Measurements from ENCODE around the gene ALKBH5. TPM values are rescaled to one million over a fixed set of nuclear protein-coding genes. Genes with fewer than 3 reads are reported as not detected.

The ALKBH5 gene
- total RNA-seq, 1 experiment from 2014 or later: 105 TPM

DNA sequence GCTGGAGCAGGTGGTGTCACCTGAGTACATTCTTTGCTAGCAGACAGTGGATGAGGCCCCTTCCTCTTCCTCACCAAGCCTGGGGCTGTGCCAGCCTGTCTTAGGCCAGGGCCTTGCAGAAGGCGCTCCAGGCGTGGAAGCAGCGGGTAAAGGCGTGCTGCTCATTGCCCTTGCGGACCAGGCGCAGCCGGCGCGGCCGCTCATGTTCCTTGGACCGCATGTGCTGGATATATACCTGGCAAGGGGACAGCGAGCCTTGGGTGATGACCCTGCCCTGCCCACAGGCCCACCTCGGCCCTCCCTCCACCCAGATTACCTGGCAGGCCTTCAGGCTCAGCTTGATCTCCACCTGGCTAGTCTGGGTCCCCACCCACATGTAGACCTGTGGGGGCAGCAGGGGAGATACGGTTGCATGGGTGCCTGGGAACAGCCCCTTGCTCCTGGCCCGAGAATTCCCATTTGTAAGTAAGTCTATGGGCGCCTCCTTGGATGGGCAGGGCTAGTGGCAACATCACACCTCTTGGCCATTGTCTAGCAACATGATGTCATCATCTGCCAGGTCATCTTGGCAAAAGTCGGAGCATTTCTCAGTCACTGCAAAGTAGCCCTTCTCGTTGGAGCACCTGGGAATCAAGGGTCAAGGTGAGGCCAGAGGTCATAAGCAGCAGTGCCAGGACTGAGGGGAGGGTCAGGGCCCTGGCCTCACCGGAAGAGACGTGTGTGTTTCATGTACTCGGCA is 61.6 kb downstream of the ALKBH5 start:
- POLR2A ChIA-PET: interaction anchor here (0.6 kb wide), 1 partner anchor 63 kb away, joined by 3 read pairs; no protein-coding TSS in a partner anchor
- no peak for ATAC-seq
- DNase-seq (ENCODE audit: low spot score): no peak
- H3K4me1 Mint-ChIP-seq: peaks cover 25% of the 10 kb centered on the region
- no peak for TF ChIP-seq ESRRA (CRISPR knock-in tag; IDR thresholded peaks at IDR 0.05; ENCODE audit: borderline replicate concordance)
- TF ChIP-seq ZNF281 (CRISPR knock-in tag; IDR thresholded peaks at IDR 0.05): no peak
- TF ChIP-seq ATF2 (CRISPR knock-in tag; IDR thresholded peaks at IDR 0.05; ENCODE audit: borderline replicate concordance, low read depth): no peak
- no peak for TF ChIP-seq GRHL2 (CRISPR knock-in tag; IDR thresholded peaks at IDR 0.05; ENCODE audit: insufficient replicate concordance, severe bottlenecking)
- no peak for TF ChIP-seq TCF7 (CRISPR knock-in tag; IDR thresholded peaks at IDR 0.05; ENCODE audit: low read depth)
- TF ChIP-seq, protein P1, sequence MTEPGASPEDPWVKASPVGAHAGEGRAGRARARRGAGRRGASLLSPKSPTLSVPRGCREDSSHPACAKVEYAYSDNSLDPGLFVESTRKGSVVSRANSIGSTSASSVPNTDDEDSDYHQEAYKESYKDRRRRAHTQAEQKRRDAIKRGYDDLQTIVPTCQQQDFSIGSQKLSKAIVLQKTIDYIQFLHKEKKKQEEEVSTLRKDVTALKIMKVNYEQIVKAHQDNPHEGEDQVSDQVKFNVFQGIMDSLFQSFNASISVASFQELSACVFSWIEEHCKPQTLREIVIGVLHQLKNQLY (CRISPR knock-in tag; IDR thresholded peaks at IDR 0.05): no peak
- no peak for TF ChIP-seq ERG (CRISPR knock-in tag; IDR thresholded peaks at IDR 0.05)
- no peak for TF ChIP-seq CREB1 (CRISPR knock-in tag; IDR thresholded peaks at IDR 0.05)
- TF ChIP-seq, protein P2, sequence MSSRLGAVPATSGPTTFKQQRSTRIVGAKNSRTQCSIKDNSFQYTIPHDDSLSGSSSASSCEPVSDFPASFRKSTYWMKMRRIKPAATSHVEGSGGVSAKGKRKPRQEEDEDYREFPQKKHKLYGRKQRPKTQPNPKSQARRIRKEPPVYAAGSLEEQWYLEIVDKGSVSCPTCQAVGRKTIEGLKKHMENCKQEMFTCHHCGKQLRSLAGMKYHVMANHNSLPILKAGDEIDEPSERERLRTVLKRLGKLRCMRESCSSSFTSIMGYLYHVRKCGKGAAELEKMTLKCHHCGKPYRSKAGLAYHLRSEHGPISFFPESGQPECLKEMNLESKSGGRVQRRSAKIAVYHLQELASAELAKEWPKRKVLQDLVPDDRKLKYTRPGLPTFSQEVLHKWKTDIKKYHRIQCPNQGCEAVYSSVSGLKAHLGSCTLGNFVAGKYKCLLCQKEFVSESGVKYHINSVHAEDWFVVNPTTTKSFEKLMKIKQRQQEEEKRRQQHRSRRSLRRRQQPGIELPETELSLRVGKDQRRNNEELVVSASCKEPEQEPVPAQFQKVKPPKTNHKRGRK (CRISPR knock-in tag; IDR thresholded peaks at IDR 0.05; ENCODE audit: borderline replicate concordance): no peak
- TF ChIP-seq, protein P3, sequence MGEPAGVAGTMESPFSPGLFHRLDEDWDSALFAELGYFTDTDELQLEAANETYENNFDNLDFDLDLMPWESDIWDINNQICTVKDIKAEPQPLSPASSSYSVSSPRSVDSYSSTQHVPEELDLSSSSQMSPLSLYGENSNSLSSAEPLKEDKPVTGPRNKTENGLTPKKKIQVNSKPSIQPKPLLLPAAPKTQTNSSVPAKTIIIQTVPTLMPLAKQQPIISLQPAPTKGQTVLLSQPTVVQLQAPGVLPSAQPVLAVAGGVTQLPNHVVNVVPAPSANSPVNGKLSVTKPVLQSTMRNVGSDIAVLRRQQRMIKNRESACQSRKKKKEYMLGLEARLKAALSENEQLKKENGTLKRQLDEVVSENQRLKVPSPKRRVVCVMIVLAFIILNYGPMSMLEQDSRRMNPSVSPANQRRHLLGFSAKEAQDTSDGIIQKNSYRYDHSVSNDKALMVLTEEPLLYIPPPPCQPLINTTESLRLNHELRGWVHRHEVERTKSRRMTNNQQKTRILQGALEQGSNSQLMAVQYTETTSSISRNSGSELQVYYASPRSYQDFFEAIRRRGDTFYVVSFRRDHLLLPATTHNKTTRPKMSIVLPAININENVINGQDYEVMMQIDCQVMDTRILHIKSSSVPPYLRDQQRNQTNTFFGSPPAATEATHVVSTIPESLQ (CRISPR knock-in tag; IDR thresholded peaks at IDR 0.05): no peak
- TF ChIP-seq TEAD4 (CRISPR knock-in tag; IDR thresholded peaks at IDR 0.05): no peak
- TF ChIP-seq, protein P4, sequence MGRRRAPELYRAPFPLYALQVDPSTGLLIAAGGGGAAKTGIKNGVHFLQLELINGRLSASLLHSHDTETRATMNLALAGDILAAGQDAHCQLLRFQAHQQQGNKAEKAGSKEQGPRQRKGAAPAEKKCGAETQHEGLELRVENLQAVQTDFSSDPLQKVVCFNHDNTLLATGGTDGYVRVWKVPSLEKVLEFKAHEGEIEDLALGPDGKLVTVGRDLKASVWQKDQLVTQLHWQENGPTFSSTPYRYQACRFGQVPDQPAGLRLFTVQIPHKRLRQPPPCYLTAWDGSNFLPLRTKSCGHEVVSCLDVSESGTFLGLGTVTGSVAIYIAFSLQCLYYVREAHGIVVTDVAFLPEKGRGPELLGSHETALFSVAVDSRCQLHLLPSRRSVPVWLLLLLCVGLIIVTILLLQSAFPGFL (CRISPR knock-in tag; IDR thresholded peaks at IDR 0.05; ENCODE audit: borderline replicate concordance): no peak
- no peak for TF ChIP-seq IRF1 (CRISPR knock-in tag; IDR thresholded peaks at IDR 0.05)
- no peak for TF ChIP-seq SMAD4 (CRISPR knock-in tag; IDR thresholded peaks at IDR 0.05)
- no peak for TF ChIP-seq EMX1 (CRISPR knock-in tag; IDR thresholded peaks at IDR 0.05)
- TF ChIP-seq GTF2I (CRISPR knock-in tag; conservative IDR thresholded peaks at IDR 0.05): no peak
- TF ChIP-seq RORB (CRISPR knock-in tag; IDR thresholded peaks at IDR 0.05): no peak
- H3K27me3 Mint-ChIP-seq (ENCODE audit: low read depth): no peaks in the 10 kb centered on the region
- peaks cover 26% of the 10 kb centered on the region for H3K36me3 Mint-ChIP-seq
- CTCF ChIA-PET: no interaction called here
- peak overlapping the region; percentile 12; the same call in 1 of the 2 replicates for H3K4me3 Mint-ChIP-seq
- 0 out of 2 replicates have a peak overlapping the region, but pooled peaks have one; percentile 72 for H3K27ac Mint-ChIP-seq
- H3K9me3 Mint-ChIP-seq: no peaks in the 10 kb centered on the region

Measured in WTC11 (cell line).